ENCODE measurements around the gene PLCB4.

- no peak for TF ChIP-seq CTCF (conservative IDR thresholded peaks at IDR 0.05 in 1 of 2, IDR thresholded peaks at IDR 0.05 in 1 of 2; ENCODE audit: low read depth in 1 of 2, low read length in 2 of 2)
- no peak for TF ChIP-seq EZH2 (IDR thresholded peaks at IDR 0.05; ENCODE audit: low read length, missing control alignments)
Measured at GRCh38 chr20:9163995-9164394, 95.1 kb downstream of the PLCB4 start.

Data from fibroblast of lung (primary cell).